AG04450 (cell line): ENCODE results near the gene BNC2. TPM values are rescaled to one million over a fixed set of nuclear protein-coding genes. Genes with fewer than 3 reads are reported as not detected.

Experiments
- CTCF ChIA-PET: fragments of 300-600, 350-600 bp; formaldehyde crosslinking; extraction: SDS; loops from one replicate; lab custom pipeline; 2022; ENCODE audit warnings: antibody characterized with exemption, inconsistent platforms; lab: Charles Lee
- POLR2A ChIA-PET: fragments of 350-600 bp; formaldehyde crosslinking; extraction: SDS; loops from one replicate; lab custom pipeline; 2021; ENCODE audit warnings: antibody characterized with exemption, inconsistent platforms; lab: Yijun Ruan, JAX
- DNase-seq: peaks from one replicate; pipeline ENCODE4 v3.0.0-alpha.2; 2011; ENCODE audit warnings: low read depth, low spot score
- H3K27ac ChIP-seq: one replicate; pipeline ENCODE4 v1.5.1; 2012; ENCODE audit warnings: low read depth, low read length, control low read depth
- H3K27me3 ChIP-seq: one replicate; pipeline ENCODE4 v1.6.0; 2012; ENCODE audit warnings: low read length; ENCODE audit not compliant: control insufficient read depth, insufficient read depth
- H3K4me3 ChIP-seq: 2 replicates; pipeline ENCODE4 v1.5.1; 2011; ENCODE audit warnings: mild to moderate bottlenecking, low read depth, low read length, control low read depth
- H3K9me3 ChIP-seq: 2 replicates; pipeline ENCODE4 v1.5.1; 2012; ENCODE audit warnings: low read length; ENCODE audit not compliant: control insufficient read depth, insufficient read depth
- polyA plus RNA-seq: library from polyadenylated mRNA; depleted of rRNA; stranded (reverse); fragments of >200 nt; gene quantifications from 2 replicates; pipeline ENCODE4 v1.2.3, GENCODE V29; 2011
- TF ChIP-seq, protein P1 (sequence below): IDR thresholded peaks from 2 replicates; pipeline ENCODE4 v1.5.1; 2011; ENCODE audit warnings: low read depth, low read length, control low read depth, inconsistent platforms

The BNC2 gene
- polyA plus RNA-seq, 1 experiment = 49.0 TPM

DNA sequence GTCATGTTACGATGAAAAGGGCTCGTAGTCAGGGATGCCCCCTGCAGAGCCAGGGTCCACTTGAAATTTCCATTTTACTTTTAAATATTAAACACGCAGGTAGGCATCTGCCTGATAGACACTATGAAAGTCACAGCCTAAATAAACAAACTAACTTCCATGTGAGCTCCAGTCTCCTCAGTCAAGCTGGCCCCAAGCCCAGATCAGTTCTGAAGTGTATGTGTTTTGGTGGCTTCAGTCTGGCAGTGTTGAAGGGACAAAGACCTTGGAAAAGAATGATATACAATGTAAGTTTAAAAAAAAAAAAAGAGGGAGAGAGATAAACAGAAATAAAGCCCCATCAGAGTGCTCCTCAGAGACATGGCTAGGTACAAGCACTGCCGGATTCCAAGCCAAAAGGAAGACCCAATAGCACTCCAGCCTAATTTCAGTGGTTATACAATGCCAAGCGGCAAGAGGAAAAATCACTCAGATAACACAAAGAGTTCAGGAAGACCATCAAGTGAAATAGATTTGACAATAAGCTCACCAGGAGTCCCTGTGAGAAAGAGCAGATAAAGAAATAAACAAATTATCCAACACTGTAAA is 181.0 kb downstream of the BNC2 start:
- TF ChIP-seq, protein P1, sequence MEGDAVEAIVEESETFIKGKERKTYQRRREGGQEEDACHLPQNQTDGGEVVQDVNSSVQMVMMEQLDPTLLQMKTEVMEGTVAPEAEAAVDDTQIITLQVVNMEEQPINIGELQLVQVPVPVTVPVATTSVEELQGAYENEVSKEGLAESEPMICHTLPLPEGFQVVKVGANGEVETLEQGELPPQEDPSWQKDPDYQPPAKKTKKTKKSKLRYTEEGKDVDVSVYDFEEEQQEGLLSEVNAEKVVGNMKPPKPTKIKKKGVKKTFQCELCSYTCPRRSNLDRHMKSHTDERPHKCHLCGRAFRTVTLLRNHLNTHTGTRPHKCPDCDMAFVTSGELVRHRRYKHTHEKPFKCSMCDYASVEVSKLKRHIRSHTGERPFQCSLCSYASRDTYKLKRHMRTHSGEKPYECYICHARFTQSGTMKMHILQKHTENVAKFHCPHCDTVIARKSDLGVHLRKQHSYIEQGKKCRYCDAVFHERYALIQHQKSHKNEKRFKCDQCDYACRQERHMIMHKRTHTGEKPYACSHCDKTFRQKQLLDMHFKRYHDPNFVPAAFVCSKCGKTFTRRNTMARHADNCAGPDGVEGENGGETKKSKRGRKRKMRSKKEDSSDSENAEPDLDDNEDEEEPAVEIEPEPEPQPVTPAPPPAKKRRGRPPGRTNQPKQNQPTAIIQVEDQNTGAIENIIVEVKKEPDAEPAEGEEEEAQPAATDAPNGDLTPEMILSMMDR = no peak
- DNase-seq = no peak
- H3K9me3 ChIP-seq = no peaks in the 10 kb centered on the region
- H3K4me3 ChIP-seq = no peak overlapping the region
- CTCF ChIA-PET = interaction anchor here (0.6 kb wide), 2 partner anchors 158 to 545 kb away, joined by 3 to 6 read pairs; no protein-coding TSS in a partner anchor
- POLR2A ChIA-PET = interaction anchor here (0.6 to 0.7 kb wide), 2 partner anchors 70 to 146 kb away, joined by 3 to 6 read pairs; no protein-coding TSS in a partner anchor
- no peaks in the 10 kb centered on the region for H3K27me3 ChIP-seq
- no peak overlapping the region for H3K27ac ChIP-seq

- TF ChIP-seq, protein P1 = no peak
- DNase-seq = no peak
- POLR2A ChIA-PET = interaction anchor here (0.6 kb wide), 1 partner anchor 146 kb away, joined by 3 read pairs; no protein-coding TSS in a partner anchor
- H3K9me3 ChIP-seq = no peaks in the 10 kb centered on the region
- no peaks in the 10 kb centered on the region for H3K27me3 ChIP-seq
- H3K27ac ChIP-seq = no peak overlapping the region
- no peak overlapping the region for H3K4me3 ChIP-seq
- CTCF ChIA-PET = interaction anchor here (0.6 kb wide), 2 partner anchors 158 to 544 kb away, joined by 3 to 6 read pairs; no protein-coding TSS in a partner anchor
These were observed 181.7 kb downstream of the BNC2 start for GRCh38 chr9:16688814-16689213.

DNA sequence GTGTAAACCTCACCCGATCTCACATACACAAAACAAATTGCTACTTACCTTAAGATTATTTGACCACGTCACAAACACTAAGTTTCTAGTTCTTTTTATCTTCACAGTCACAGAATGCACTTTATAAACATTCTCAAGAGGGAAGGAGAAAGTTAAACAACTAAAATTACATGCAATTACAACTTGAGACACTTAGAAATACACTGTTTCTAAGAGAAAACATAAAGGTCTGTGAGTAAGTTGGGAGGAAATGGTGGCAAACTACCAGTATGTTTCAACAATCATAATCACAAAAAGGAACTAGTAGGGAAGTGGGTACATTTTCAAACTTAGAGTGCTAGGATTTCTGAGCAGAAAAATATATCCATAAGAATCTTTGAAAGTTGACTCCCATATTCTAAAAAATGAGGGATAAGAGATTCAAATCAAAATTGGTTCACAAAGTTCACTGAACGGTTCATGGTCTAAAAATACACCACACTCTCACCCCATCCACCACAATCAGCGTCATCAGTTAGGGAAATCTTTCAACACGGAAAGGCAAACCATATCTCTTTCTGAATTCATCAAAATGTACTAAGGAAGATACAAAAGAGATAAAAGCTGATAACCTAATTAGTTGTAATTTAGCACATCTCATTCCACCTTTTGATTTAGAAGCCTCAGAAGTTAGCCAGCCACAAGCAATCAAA is 182.6 kb downstream of the BNC2 start:
- TF ChIP-seq, protein P1 = no peak
- POLR2A ChIA-PET = no interaction called here
- CTCF ChIA-PET = no interaction called here
- no peak for DNase-seq
- H3K9me3 ChIP-seq = no peaks in the 10 kb centered on the region
- no peak overlapping the region for H3K4me3 ChIP-seq
- no peak overlapping the region for H3K27ac ChIP-seq
- no peaks in the 10 kb centered on the region for H3K27me3 ChIP-seq

GRCh38 chr9:16683326-16683725 is 187.1 kb downstream of the BNC2 start:
- Histone ChIP-seq H3K27ac (no peak overlapping the region), H3K27me3 (no peaks in the 10 kb centered on the region), H3K4me3 (no peak overlapping the region), H3K9me3 (no peaks in the 10 kb centered on the region)
- ChIA-PET POLR2A (no interaction called here), CTCF (no interaction called here)
- TF ChIP-seq, protein P1 = no peak
- no peak for DNase-seq

- H3K27ac ChIP-seq = no peak overlapping the region
- ChIA-PET POLR2A (no interaction called here), CTCF (interaction anchor here (0.6 kb wide), 1 partner anchor 243 kb away, joined by 4 read pairs; no protein-coding TSS in a partner anchor)
- H3K27me3 ChIP-seq = no peaks in the 10 kb centered on the region
- no peaks in the 10 kb centered on the region for H3K9me3 ChIP-seq
- TF ChIP-seq, protein P1 = no peak
- no peak overlapping the region for H3K4me3 ChIP-seq
- DNase-seq = no peak
These were observed 188.2 kb downstream of the BNC2 start for GRCh38 chr9:16682273-16682672.
